RWPE1 (cell line): ENCODE measurements around the gene TMEM91.

Experiments used
- CTCF ChIA-PET: fragments of 350-600 bp; sonication (Branson Sonifier 250); formaldehyde crosslinking; extraction: SDS; loops from one replicate; lab custom pipeline; 2021; lab: Yijun Ruan, JAX
- POLR2A ChIA-PET: fragments of 400-600 bp; formaldehyde crosslinking; extraction: SDS; loops from one replicate; lab custom pipeline; 2020; ENCODE audit warnings: antibody characterized with exemption; ENCODE audit not compliant: low non-redundant PET; lab: Yijun Ruan, JAX
- DNase-seq: peaks from one replicate; pipeline ENCODE4 v3.0.0; 2012; ENCODE audit warnings: low spot score
- H3K27ac ChIP-seq: fragments of 450-650 bp; 2 replicates; pipeline ENCODE4 v1.5.1; 2017
- TF ChIP-seq, protein P1 (sequence below): fragments of 450-650 bp; conservative IDR thresholded peaks from 2 replicates; pipeline ENCODE4 v1.5.1; 2017; ENCODE audit warnings: low read depth, mild to moderate bottlenecking

The TMEM91 gene

GRCh38 chr19:41330946-41331678 lies 45.2 kb upstream of the TMEM91 start:
- ChIA-PET POLR2A (interaction anchor here (0.6 kb wide), 1 partner anchor 20 kb away, joined by 3 read pairs; no protein-coding TSS in a partner anchor), CTCF (interaction anchor here (0.6 kb wide), 1 partner anchor 210 kb away, joined by 3 read pairs; no protein-coding TSS in a partner anchor)
- H3K27ac ChIP-seq, result peak overlapping the region; percentile 97
- no peak for DNase-seq
- TF ChIP-seq, protein P1, sequence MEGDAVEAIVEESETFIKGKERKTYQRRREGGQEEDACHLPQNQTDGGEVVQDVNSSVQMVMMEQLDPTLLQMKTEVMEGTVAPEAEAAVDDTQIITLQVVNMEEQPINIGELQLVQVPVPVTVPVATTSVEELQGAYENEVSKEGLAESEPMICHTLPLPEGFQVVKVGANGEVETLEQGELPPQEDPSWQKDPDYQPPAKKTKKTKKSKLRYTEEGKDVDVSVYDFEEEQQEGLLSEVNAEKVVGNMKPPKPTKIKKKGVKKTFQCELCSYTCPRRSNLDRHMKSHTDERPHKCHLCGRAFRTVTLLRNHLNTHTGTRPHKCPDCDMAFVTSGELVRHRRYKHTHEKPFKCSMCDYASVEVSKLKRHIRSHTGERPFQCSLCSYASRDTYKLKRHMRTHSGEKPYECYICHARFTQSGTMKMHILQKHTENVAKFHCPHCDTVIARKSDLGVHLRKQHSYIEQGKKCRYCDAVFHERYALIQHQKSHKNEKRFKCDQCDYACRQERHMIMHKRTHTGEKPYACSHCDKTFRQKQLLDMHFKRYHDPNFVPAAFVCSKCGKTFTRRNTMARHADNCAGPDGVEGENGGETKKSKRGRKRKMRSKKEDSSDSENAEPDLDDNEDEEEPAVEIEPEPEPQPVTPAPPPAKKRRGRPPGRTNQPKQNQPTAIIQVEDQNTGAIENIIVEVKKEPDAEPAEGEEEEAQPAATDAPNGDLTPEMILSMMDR, result no peak

DNA sequence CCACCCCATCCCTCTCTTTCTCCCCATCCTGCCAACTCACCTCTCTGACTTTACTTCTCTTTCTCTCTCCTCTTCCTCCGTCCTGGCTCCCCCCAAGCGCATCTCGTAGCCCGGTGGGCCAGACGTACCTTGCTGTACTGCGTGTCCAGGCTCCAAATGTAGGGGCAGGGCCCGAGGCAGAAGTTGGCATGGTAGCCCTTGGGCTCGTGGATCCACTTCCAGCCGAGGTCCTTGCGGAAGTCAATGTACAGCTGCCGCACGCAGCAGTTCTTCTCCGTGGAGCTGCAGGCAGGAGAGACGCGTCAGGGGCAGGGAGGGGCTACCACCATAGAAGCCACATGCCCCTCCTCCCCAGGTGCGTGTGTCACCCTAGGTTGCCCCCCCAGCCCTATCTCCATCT lies 44.3 kb upstream of the TMEM91 start:
- CTCF ChIA-PET, result interaction anchor here (0.6 kb wide), 1 partner anchor 9 kb away, joined by 3 read pairs; no protein-coding TSS in a partner anchor

GRCh38 chr19:41332468-41332867 lies 43.9 kb upstream of the TMEM91 start:
- 0 out of 2 replicates have a peak overlapping the region, but pooled peaks have one; percentile 20 for H3K27ac ChIP-seq
- ChIA-PET CTCF (interaction anchor here (0.6 kb wide), 1 partner anchor 9 kb away, joined by 3 read pairs; no protein-coding TSS in a partner anchor), POLR2A (no interaction called here)
- TF ChIP-seq, protein P1, result no peak
- DNase-seq, result no peak

More for the DNA sequence above, 44.3 kb upstream of the TMEM91 start:
- TF ChIP-seq, protein P1, result no peak
- POLR2A ChIA-PET, result no interaction called here
- H3K27ac ChIP-seq, result peak overlapping the region; percentile 97; the same call in 1 of the 2 replicates
- no peak for DNase-seq

GRCh38 chr19:41334793-41335192 lies 41.5 kb upstream of the TMEM91 start:
- TF ChIP-seq, protein P1, result no peak
- H3K27ac ChIP-seq, result peak overlapping the region; percentile 54
- no peak for DNase-seq
- ChIA-PET CTCF (no interaction called here), POLR2A (no interaction called here)

GRCh38 chr19:41335467-41335866 lies 40.9 kb upstream of the TMEM91 start:
- ChIA-PET CTCF (no interaction called here), POLR2A (no interaction called here)
- H3K27ac ChIP-seq, result peak overlapping the region; percentile 54
- no peak for DNase-seq
- TF ChIP-seq, protein P1, result no peak

DNA sequence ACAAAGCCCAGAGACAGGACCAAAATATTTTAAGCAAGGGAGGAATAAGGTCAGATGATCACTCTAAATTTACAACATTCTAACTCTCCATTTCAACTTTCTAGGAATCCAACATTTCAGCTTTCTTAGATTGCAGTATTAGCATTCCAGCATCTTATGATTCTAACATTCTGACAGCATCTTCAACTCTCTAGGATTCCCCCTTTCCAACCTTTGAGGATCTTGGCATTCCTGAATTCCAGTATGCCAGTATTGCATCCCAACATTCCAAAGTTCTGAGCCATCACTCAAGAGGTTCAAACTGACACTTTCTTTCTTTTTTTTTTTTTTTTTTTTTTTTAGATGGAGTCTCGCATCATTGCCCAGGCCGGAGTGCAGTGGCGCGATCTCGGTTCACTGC lies 36.4 kb upstream of the TMEM91 start:
- ChIA-PET POLR2A (no interaction called here), CTCF (no interaction called here)
- TF ChIP-seq, protein P1, result no peak
- peak; percentile 77 for DNase-seq
- H3K27ac ChIP-seq, result peak overlapping the region; percentile 49
